Measurements from ENCODE around the gene ADGRD1.

DNA sequence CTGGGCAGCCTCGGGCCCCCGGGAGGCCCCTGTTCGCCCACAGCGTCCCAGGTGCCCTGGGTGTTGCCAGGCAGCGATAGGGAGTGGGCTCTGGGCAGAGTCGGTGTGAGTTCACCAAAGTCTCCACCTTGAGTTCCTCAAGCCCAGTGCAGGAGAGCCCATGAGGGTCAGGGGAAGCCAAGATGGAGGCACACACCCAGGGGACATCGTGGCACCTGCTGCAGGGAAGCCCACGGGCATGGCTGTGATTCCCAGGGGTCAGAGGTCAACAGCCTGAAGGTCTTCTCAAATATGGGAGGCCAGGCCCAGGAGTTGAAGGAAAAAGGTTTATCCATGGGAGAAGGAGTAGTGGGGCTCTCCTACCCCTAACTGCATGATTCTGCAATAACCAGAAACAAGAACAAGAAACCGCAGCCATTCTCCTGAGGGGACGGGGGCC lies 148.8 kb downstream of the ADGRD1 start:
- TF ChIP-seq, protein P1, sequence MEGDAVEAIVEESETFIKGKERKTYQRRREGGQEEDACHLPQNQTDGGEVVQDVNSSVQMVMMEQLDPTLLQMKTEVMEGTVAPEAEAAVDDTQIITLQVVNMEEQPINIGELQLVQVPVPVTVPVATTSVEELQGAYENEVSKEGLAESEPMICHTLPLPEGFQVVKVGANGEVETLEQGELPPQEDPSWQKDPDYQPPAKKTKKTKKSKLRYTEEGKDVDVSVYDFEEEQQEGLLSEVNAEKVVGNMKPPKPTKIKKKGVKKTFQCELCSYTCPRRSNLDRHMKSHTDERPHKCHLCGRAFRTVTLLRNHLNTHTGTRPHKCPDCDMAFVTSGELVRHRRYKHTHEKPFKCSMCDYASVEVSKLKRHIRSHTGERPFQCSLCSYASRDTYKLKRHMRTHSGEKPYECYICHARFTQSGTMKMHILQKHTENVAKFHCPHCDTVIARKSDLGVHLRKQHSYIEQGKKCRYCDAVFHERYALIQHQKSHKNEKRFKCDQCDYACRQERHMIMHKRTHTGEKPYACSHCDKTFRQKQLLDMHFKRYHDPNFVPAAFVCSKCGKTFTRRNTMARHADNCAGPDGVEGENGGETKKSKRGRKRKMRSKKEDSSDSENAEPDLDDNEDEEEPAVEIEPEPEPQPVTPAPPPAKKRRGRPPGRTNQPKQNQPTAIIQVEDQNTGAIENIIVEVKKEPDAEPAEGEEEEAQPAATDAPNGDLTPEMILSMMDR (IDR thresholded peaks at IDR 0.05), result no peak
- no peak for TF ChIP-seq POLR2AphosphoS5 (IDR thresholded peaks at IDR 0.05)
- TF ChIP-seq EP300 (IDR thresholded peaks at IDR 0.05), result no peak
- no peak for TF ChIP-seq POLR2A (IDR thresholded peaks at IDR 0.05)
